ENCODE results near the gene B3GNT7.
"Not testable (repeated sequence)": the region's sequence is repeated elsewhere in the genome, so short reads cannot be mapped to it uniquely, and the experiment has no call there.

The B3GNT7 gene, protein sequence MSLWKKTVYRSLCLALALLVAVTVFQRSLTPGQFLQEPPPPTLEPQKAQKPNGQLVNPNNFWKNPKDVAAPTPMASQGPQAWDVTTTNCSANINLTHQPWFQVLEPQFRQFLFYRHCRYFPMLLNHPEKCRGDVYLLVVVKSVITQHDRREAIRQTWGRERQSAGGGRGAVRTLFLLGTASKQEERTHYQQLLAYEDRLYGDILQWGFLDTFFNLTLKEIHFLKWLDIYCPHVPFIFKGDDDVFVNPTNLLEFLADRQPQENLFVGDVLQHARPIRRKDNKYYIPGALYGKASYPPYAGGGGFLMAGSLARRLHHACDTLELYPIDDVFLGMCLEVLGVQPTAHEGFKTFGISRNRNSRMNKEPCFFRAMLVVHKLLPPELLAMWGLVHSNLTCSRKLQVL

DNA sequence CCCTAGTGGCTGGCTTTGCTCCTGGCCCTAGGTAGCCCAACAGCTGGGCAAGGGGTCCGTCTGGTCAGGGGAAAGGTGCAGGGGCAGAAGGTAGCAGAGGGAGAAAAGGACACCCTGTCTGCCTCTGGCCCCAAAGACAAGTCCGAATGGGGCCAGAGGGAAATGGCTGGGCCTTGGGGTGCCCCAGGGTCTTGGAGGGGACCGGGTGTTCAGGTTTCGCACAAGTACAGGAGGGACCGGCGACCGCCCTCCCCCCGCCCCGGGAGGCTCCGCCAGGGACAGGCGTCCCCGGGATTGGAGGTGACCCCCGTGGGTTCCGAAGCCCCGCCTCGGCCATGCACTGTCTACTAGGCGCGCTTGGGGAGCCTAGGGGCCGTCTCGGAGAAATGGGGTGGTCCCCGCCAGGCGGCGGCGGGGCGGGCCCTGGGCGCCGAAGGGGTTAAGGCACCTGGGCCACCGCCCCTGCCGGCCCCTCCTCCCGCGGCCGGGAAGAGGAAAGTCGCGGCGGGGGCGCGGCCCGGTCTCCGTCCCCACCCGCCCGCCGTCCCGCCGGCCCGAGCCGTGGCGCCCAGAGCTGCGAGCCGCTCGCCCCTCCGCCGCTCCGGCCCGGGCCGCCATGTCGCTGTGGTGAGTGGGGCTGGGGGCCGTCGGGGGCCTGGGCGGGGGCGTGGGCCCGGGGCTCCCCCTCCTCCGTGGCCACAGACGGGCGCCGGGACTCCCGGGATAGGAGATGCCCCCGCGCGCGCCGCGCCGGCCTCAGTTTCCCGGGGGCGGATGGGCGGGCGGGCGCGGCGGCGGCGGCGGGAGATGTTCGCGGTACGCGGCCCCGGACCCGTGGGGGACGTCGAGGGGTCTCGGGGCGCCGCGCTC is at the start of gene B3GNT7:
B3GNT7 (plus strand) TSS at position 523 of the 870 bp plus-strand sequence; CDS start at position 617, 94 bp downstream.
- no peak for DNase-seq (ENCODE audit: low read depth in 2 of 2)

DNA sequence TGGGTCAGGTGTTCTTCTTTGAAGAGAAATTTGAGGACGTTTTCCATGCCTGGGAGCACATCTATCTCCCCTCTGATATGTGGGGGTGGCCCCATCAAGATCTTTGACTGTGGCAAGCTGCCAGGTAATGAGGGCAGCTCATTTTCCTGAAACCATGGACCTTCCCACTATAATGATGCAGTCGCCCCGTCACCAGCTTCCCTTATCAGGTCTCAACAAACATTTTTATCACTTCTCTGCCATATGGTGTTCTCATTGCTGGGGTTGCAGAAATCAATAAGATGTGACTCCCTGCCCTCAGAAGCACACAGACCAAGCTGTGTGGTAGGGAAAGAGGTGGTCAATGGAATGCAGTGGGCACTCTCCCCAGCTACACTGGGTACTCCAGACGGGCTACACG is 48.4 kb upstream of the B3GNT7 start:
- no peak for DNase-seq (ENCODE audit: low read depth in 2 of 2)

DNA sequence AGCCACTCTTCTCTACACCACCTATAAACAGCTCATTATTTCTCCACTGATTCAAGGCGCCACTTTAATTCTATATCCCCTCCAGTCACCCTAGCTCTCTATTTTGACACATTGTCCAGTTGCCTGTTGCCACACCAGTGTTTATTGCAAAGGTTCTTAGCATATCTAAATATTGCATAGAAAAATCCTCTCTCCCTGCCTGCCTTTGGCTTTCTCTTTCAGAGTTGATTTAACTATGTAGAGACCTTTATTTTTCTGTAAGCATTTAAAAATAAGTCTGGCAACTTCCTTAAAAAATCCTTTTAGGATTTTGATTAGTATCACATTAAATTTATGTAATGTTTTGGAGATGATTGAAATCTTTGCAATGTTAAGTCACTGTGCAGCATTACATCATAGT is 47.9 kb upstream of the B3GNT7 start:
- no peak for DNase-seq (ENCODE audit: low read depth in 2 of 2)

GRCh38 chr2:231348173-231348572 is 47.3 kb upstream of the B3GNT7 start:
- DNase-seq (ENCODE audit: low read depth in 2 of 2), result no peak

GRCh38 chr2:231348704-231349373 is 46.7 kb upstream of the B3GNT7 start:
- no peak for DNase-seq (ENCODE audit: low read depth in 2 of 2)

DNA sequence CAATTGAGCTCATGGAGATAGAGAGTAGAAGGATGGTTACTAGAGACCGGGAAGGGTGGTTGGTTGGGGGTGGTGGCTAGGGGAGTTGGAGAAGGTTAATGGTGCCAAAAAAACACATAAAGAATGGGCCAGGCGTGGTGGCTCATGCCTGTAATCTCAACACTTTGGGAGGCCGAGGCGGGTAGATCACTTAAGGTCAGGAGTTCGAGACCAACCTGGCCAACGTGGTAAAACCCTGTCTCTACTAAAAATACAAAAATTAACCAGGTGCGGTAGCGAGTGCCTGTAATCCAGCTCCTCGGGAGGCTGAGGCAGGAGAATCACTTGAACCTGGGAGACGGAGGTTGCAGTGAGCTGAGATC is 46.2 kb upstream of the B3GNT7 start:
- not testable (repeated sequence) for DNase-seq (ENCODE audit: low read depth in 2 of 2)

- DNase-seq (ENCODE audit: low read depth in 2 of 2), result no peak
These were observed 43.9 kb upstream of the B3GNT7 start for GRCh38 chr2:231351648-231352047.

DNA sequence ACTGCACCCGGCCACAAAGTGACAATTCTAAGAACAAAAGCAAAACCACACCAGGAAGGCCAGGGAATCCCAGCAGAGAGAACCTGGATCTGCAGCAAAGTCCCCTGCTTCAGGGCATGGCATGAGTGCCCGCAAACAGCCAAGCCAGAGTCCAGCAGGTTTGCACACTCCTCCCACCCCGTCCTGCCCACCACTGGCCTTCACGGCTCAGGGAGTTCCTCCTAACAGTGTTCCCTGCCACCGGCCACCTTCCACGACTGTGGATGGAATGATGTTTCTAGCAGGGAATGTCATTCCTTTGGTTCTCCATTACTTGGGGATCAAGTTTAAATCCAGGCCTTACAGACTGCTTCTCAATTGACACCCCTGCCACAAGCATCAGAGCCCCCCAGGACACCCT is 42.0 kb upstream of the B3GNT7 start:
- no peak for DNase-seq (ENCODE audit: low read depth in 2 of 2)

DNA sequence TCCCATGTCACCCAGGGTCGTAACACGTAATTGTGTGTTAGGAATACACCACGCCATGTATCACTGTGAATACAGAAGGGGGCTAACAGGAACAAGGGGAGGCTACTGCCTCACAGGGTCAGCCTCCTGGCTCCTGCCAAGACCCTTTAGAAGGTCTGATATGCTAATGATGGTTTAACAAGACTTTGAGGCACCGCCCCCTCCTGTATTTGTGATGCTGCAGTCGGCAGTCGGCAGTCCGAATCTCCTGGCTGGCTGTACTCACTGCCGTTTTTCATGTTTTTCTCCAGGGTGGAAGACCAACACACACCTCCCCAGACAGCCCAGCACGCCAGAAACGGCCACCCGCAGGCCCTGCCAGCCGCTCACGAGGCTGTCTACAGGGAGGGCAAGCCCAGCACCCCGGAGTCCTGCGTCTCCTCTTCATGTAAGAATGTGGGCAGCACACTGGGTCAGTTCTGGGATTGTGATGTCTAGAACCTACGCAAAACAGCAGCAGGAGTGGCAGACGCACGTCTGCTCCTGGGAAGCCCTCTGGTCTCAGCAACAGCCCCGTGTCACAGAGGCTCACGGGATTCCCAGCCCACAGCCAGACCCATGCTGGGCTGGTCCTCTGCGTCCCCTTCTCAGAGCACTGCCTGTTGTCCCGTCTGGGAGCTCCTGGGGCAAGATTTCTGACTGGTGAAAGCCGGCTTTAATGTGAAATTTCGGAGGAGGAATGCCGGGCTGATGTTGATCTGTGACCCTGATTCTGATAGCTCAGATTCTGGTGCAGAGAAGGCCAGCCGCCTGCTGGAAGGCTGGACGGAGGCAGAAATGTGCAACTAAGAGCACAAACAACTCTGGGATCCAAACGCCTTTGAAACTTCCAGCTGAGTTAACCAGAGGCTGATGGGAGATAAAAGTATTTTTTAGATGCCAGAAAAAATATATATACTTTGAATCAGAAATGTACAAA is 39.7 kb upstream of the B3GNT7 start:
- DNase-seq (ENCODE audit: low read depth in 2 of 2), result no peak

DNA sequence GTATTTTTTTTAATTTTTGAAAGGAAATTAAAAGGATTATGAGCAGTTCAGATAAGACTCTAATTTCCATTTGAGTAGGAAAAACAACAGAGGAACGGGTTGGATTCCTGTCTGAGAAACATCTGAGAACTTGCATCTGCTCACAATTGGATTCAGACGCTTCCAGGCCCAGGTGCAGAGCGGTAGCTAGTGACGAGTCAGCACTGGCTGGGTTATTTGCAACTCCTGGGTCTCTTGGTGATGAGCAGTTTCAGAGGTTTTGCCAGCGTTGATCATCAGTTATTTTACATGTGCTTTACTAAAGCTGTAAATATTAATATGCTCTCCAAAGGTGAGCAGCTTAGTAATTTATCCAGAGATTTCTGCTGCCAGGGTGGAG is 39.1 kb upstream of the B3GNT7 start:
- DNase-seq (ENCODE audit: low read depth in 2 of 2), result no peak

- no peak for DNase-seq (ENCODE audit: low read depth in 2 of 2)
These were observed 38.5 kb upstream of the B3GNT7 start for GRCh38 chr2:231357048-231357447.

DNA sequence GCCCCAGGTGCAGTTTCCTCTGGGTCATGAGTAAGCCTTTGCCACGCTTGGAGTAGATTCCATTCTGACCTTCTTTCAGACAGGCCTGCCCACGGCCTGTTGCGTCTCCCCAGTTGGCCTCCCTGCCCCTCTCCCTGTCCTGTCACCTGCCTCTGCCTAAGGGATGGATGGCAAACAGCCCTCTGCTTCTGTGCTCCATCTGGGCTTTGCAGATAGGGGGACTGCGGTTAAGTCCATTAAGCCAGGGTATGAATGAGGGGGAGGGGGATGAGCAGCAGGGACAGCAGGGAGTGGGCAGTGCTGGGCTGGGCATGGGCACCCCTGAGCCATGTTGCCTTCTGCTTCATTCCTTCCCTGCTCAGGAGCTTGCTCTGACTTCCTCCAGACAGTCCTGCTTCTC is 37.6 kb upstream of the B3GNT7 start:
- DNase-seq (ENCODE audit: low read depth in 2 of 2), result no peak

- no peak for DNase-seq (ENCODE audit: low read depth in 2 of 2)
These were observed 36.1 kb upstream of the B3GNT7 start for GRCh38 chr2:231359441-231359840.

DNA sequence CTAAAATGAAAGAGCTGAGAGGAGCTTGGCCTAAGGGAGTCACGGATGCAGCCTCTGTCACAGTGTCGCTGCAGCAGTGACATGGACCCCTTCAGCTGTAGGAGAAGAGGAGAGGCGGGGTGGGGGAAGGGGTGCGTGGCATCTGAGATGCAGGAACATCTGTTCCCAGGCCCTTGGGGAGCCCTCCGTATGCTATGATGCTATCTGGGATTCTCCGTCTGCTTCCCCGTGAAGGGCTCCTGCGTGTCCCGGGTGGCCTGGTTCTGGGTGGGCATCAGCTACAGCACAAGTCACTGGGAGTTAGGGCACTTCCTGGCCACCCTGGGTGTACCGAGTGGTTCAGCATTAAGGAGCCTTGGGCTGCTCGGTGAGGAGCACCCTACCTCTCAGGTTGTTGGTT is 35.6 kb upstream of the B3GNT7 start:
- no peak for DNase-seq (ENCODE audit: low read depth in 2 of 2)

DNA sequence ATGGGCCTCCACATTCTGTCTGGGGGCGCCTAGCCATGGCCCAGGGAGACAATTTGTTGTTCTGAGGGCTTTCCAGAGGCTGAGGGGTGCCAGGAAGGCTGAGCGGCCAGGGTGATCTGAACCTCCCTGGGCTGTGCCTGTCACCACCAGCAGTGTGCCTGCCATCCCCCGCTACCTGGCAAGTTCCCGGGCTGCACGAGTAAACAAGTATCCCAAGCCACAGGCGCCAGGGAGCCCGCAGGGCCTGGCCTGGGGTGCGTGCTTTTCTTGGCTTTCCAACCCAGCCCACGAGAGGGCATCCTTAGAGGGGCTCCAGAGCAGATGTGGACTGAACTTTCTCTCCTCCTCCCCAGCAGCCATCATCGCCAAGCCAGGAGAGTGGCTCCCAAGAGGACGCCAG is 35.1 kb upstream of the B3GNT7 start:
- no peak for DNase-seq (ENCODE audit: low read depth in 2 of 2)

- DNase-seq (ENCODE audit: low read depth in 2 of 2), result no peak
These were observed 34.6 kb upstream of the B3GNT7 start for GRCh38 chr2:231360881-231361371.

DNA sequence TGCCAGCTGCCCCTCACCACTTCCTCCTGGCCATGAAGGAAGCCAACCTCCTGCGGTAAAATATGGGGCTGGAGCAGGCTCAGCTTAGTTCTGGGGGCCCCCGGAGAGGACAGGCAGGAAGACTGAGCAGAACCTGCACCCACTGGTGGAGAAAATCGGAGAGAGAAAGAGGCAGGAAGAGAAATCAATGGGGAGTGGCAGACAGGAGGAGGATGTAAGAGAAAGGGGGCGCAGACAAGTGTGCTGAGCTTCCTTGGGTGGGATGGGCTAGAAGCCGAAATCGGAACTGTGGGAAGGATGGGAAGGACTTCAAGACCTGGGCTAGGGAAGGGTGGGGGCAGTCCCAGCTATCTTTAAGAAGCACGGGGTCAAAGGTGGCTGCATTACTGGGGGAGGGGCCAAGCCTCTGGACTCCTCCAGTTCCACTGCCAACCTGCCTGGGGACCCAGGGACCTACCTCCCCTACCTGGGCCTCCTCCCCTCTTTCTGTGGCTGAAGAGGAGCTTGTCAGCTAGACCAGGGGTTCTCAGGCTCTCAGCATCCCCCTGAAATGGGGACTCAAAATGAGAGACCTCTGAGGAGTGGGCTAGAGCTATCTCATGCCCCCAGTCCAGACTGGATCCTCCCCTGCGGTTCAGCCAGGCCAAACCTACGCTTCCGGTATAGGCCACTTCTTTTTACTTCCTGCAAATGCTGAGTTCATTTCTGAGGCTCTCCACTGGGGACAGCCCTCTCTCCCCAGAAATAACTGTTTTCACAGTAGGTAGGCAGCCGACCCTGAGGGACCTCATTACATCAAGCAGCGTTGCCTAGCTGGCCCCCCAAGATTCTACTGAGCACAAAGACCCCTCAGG is 33.6 kb upstream of the B3GNT7 start:
- no peak for DNase-seq (ENCODE audit: low read depth in 2 of 2)

DNA sequence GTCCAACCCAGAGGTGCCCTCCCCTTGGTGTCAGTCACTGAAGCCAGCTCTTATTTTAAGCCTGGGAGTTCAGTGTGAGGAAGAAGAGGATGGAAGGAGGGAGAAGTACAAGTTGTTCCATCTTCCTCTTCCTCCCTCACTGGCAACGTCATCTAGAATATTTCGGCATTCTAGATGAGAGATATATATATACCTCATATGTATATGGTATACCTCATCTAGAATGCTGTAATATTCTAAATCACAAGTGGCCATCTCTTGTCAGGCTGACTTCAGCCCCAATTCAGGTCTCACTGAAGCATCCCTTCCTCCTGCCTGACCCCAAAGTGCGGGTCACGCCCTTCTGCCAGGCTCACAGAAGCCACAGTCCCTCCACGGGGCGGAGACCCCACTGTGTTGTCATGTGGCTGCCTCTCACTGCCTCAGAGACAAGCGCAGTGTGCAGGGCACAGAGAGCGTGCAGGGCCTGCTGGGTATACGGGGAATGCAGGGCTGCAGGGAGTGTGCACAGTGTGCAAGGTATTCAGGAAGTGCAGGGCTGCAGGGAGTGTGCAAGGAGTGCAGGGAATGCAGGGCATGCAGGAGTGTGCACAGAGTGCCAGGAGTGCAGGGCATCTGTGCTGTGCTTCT is 32.8 kb upstream of the B3GNT7 start:
- DNase-seq (ENCODE audit: low read depth in 2 of 2), result no peak

DNA sequence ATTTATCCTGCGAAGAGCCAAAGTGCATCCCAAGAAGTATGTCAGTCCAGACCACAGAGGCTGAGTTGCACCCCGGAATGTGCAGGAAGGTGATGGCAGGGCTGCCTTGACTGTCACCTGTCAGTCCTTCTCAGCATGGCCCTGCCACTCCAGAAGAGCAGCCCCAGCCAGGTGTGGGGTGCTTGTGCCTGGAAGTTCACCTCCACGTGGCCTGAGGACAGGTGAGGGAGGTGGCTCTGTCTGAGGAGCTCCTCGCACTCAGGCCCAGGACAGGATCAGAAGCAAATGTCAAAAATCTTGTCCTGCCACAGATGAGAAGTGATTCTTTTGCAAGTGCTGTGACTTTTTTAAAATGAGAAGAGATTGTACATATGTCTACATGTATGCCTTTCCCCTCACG is 31.4 kb upstream of the B3GNT7 start:
- DNase-seq (ENCODE audit: low read depth in 2 of 2), result no peak

Measured in stimulated activated CD4-positive, alpha-beta T cell treated with anti-CD3 and anti-CD28 coated beads, Interleukin-1b, Interleukin-23, amount 100 ng/mL, for 1 hour (primary cell).